Measurements from ENCODE around the gene PELO.

Gene PELO

GRCh38 chr5:52748590-52748989, 39.1 kb upstream of the PELO start:
- TF ChIP-seq CTCF (IDR thresholded peaks at IDR 0.05), result no peak

- TF ChIP-seq CTCF (IDR thresholded peaks at IDR 0.05), result no peak
These were observed 38.0 kb upstream of the PELO start for GRCh38 chr5:52749666-52750065.

DNA sequence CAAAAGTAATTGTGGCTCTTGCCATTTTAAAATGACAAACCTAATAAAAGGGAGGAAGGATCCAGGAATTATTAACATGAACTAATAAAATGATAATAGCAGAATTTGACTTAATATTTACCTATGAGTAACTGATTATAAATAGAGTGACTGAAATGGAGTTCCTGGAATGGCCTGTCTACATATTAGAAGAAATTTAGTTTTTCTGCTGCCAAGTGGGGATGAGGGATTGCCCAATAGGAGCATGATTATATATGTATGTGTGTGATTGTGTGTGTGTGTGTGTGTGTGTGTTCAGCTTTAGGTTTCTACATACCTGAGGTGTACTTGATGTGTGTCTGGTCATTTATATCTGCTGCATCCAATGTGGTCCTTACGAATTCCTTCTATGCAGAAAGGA, 36.6 kb upstream of the PELO start:
- TF ChIP-seq CTCF (IDR thresholded peaks at IDR 0.05), result no peak

DNA sequence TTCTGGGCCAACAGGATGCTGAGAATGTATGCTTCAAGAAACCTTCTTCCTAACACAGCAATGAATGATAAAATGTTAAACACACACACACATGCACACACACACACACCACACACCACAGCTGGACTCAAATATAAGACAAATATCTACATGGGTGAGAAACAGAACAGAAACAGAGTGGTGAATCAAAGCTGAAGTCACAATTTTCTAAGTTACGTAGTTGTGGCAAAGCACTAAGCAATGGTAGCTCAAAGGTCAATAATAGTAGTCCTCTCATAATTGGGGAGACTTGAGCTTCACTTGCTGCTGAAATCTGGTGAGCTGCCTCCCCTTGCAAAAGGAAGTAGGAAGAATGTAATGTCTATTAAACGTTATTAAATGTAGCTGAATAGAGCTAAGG, 33.7 kb upstream of the PELO start:
- no peak for TF ChIP-seq CTCF (IDR thresholded peaks at IDR 0.05)

DNA sequence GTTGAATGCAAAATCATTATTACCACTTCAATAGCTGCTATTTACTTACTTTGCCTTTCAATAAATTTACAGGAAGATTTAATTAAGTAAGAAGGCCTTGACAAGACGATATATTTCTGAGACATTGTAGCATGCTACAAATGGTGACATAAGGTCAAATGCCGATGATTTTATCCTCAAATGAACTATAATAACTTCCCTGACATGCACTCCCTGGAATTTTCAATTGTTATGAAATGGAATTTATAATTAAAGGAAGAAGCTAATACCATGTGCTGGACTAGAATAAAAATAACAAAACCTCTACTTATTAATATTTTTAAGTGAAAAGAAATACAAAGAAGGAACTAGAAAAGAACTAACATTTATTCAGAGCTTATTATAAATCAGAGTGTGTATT, 30.2 kb upstream of the PELO start:
- no peak for TF ChIP-seq CTCF (IDR thresholded peaks at IDR 0.05)

DNA sequence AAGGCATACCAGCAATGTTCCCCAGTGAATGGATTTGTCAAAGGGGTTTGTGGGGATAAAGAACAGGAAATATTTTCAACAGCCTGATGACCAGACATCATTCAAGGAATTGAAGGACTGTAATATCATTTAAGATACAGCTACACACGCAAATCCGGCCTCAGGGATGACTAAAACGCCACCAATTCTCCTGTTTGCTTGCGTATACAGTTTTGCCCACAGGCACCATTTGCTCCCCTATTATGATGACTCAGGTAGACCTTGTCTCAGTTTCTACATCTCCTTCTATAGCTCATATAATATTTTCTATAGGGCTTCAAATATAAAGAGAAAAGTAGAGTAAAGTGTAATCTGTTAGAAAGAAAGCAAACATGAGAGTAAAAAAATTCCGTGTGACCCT, 29.7 kb upstream of the PELO start:
- TF ChIP-seq CTCF (IDR thresholded peaks at IDR 0.05), result no peak

DNA sequence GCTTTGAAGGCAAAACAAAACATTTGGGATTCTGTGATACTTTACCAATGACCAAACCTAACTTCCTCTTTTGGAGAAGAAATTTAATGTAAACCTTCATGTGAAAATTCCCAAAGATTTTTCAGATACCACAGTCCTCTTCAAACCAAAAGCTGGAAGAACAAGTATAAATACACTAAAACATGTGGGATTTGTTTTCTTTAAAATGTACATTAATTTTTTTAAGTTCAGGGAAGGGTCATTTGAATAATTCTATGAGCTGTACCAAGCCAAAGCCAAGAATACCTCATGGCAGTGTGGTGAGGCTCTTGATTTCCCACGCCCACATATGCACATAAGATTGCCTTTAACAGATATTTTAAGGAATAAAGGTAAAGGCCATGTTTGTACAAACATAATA, 28.4 kb upstream of the PELO start:
- TF ChIP-seq CTCF (IDR thresholded peaks at IDR 0.05), result no peak

DNA sequence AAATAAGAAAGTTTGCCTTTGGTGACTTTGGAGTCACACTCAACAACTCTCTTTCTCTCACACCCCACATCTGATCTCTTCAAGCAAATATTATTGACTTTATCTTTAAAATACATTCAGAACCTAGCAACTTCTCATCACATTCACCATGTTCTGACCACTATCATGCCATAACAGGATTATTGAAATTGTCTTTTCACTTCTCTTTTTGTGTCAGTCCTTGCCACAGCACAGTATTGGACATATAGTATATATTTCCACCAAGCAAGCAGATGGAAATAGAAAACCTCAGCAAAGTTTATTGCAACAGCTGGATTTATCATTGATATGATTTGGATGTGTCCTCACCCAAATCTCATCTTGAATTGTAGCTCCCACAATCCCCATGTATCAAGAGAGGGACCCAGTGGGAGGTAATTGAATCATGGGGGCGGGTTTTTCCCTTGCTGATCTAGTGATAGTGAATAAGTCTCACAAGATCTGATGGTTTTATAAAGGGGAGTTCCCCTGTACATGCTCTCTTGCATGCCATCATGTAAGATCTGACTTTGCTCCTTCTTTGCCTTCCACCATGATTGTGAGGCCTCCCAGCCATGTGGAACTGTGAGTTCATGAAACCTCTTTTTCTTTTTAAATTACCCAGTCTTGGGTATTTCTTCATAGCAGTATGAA, 26.9 kb upstream of the PELO start:
- no peak for TF ChIP-seq CTCF (IDR thresholded peaks at IDR 0.05)

Data from LNCAP (cell line).